ENCODE measurements around the gene MDGA2.

- TF ChIP-seq BHLHE40 (IDR thresholded peaks at IDR 0.05; ENCODE audit: borderline replicate concordance) (no peak), SP1 (IDR thresholded peaks at IDR 0.05) (no peak), ZNF384 (IDR thresholded peaks at IDR 0.05) (no peak), SUZ12 (IDR thresholded peaks at IDR 0.05) (no peak), FOXA1 (IDR thresholded peaks at IDR 0.05) (no peak), TARDBP (IDR thresholded peaks at IDR 0.05) (no peak), NFRKB (IDR thresholded peaks at IDR 0.05) (no peak), L3MBTL2 (conservative IDR thresholded peaks at IDR 0.05) (no peak), LEF1 (IDR thresholded peaks at IDR 0.05; ENCODE audit: borderline replicate concordance) (no peak), CTBP1 (IDR thresholded peaks at IDR 0.05; ENCODE audit: borderline replicate concordance) (no peak)
- TF ChIP-seq, protein P1, sequence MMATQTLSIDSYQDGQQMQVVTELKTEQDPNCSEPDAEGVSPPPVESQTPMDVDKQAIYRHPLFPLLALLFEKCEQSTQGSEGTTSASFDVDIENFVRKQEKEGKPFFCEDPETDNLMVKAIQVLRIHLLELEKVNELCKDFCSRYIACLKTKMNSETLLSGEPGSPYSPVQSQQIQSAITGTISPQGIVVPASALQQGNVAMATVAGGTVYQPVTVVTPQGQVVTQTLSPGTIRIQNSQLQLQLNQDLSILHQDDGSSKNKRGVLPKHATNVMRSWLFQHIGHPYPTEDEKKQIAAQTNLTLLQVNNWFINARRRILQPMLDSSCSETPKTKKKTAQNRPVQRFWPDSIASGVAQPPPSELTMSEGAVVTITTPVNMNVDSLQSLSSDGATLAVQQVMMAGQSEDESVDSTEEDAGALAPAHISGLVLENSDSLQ (IDR thresholded peaks at IDR 0.05) = no peak
Observed at GRCh38 chr14:47715330-47715729, 39.9 kb upstream of the MDGA2 start.
